HEK293T (cell line): ENCODE measurements around the gene TUSC2.

Experiments used
- BHLHE40 ChIP-seq: fragments of 450-650 bp; IDR thresholded peaks from 2 replicates; pipeline ENCODE4 v1.6.1; 2016; ENCODE audit warnings: mild to moderate bottlenecking, moderate library complexity, borderline replicate concordance
- ELF4 ChIP-seq: fragments of 450-650 bp; IDR thresholded peaks from 2 replicates; pipeline ENCODE4 v1.6.1; 2017; ENCODE audit warnings: antibody characterized with exemption
- FOXM1 ChIP-seq: fragments of 450-650 bp; IDR thresholded peaks from 2 replicates; pipeline ENCODE4 v1.6.1; 2017; ENCODE audit warnings: mild to moderate bottlenecking, borderline replicate concordance
- HDGF ChIP-seq: fragments of 450-650 bp; IDR thresholded peaks from 2 replicates; pipeline ENCODE4 v1.6.1; 2017; ENCODE audit warnings: antibody characterized with exemption, borderline replicate concordance
- NFRKB ChIP-seq: fragments of 450-650 bp; IDR thresholded peaks from 2 replicates; pipeline ENCODE4 v1.6.1; 2016; ENCODE audit warnings: mild to moderate bottlenecking, moderate library complexity
- PKNOX1 ChIP-seq: fragments of 450-650 bp; IDR thresholded peaks from 2 replicates; pipeline ENCODE4 v1.6.1; 2016
- SP1 ChIP-seq: fragments of 450-650 bp; IDR thresholded peaks from 2 replicates; pipeline ENCODE4 v1.6.1; 2017
- SUZ12 ChIP-seq: fragments of 450-650 bp; IDR thresholded peaks from 2 replicates; pipeline ENCODE4 v1.6.1; 2016; ENCODE audit warnings: mild to moderate bottlenecking

GRCh38 chr3:50357481-50357880, 29.5 kb upstream of the TUSC2 start:
- TF ChIP-seq SUZ12 (no peak), SP1 (no peak), BHLHE40 (no peak), NFRKB (no peak), ELF4 (no peak), HDGF (no peak), FOXM1 (no peak), PKNOX1 (no peak)
